Epithelial cell of prostate (primary cell): ENCODE results near the gene PITHD1.
"Not testable (repeated sequence)": the region's sequence is repeated elsewhere in the genome, so short reads cannot be mapped to it uniquely, and the experiment has no call there.

Experiments used
- DNase-seq: peaks from one replicate; pipeline ENCODE4 v3.0.0-alpha.2; 2011; ENCODE audit warnings: low read depth, low spot score
- H3K27ac ChIP-seq: fragments of 450-650 bp; 2 replicates; pipeline ENCODE4 v1.5.1; 2017; ENCODE audit warnings: mild to moderate bottlenecking

Gene PITHD1

GRCh38 chr1:23772049-23772853 is 6.0 kb upstream of the PITHD1 start:
- H3K27ac ChIP-seq, result no peak overlapping the region
- no peak for DNase-seq

GRCh38 chr1:23772854-23773242 is 5.4 kb upstream of the PITHD1 start:
- DNase-seq, result no peak
- no peak overlapping the region for H3K27ac ChIP-seq

GRCh38 chr1:23774174-23774880 is 3.9 kb upstream of the PITHD1 start:
- no peak for DNase-seq

GRCh38 chr1:23776217-23776616 is 2.0 kb upstream of the PITHD1 start:
- H3K27ac ChIP-seq, result no peak overlapping the region
- DNase-seq, result no peak

More at GRCh38 chr1:23774174-23774880, 3.9 kb upstream of the PITHD1 start:
- H3K27ac ChIP-seq, result no peak overlapping the region

- DNase-seq, result no peak
- peak overlapping the region; percentile 73 for H3K27ac ChIP-seq
Observed at GRCh38 chr1:23779826-23780371, 1.7 kb downstream of the PITHD1 start.

GRCh38 chr1:23783141-23783540 is 4.9 kb downstream of the PITHD1 start:
- not testable (repeated sequence) for DNase-seq, H3K27ac ChIP-seq

GRCh38 chr1:23784846-23785245 is 6.6 kb downstream of the PITHD1 start:
- no peak for DNase-seq
- no peak overlapping the region for H3K27ac ChIP-seq

GRCh38 chr1:23787701-23788100 is 9.5 kb downstream of the PITHD1 start:
- no peak overlapping the region for H3K27ac ChIP-seq
- DNase-seq, result no peak

GRCh38 chr1:23788695-23789094 is 10.5 kb downstream of the PITHD1 start:
- H3K27ac ChIP-seq, result peak overlapping the region; percentile 87
- DNase-seq, result no peak

GRCh38 chr1:23790696-23791515 is 12.7 kb downstream of the PITHD1 start, which contains the start of gene LYPLA2:
Gene LYPLA2 (plus strand): TSS chr1:23791145. CDS start chr1:23792683, 1,538 bp downstream.
- DNase-seq, result no peak

GRCh38 chr1:23791516-23792047 is 13.4 kb downstream of the PITHD1 start:
- H3K27ac ChIP-seq, result peak overlapping the region; percentile 87
- DNase-seq, result no peak

More at GRCh38 chr1:23790696-23791515, 12.7 kb downstream of the PITHD1 start, which contains the start of gene LYPLA2:
- H3K27ac ChIP-seq, result peak within 1 kb of the TSS; percentile 87

GRCh38 chr1:23792151-23792945 is 14.1 kb downstream of the PITHD1 start:
- DNase-seq, result no peak
- H3K27ac ChIP-seq, result peak overlapping the region; percentile 87

- DNase-seq, result no peak
Observed at GRCh38 chr1:23793018-23793781, 15.0 kb downstream of the PITHD1 start.

GRCh38 chr1:23793861-23794731 is 15.9 kb downstream of the PITHD1 start:
- DNase-seq, result no peak
- H3K27ac ChIP-seq, result no peak overlapping the region

More at GRCh38 chr1:23793018-23793781, 15.0 kb downstream of the PITHD1 start:
- no peak overlapping the region for H3K27ac ChIP-seq

- DNase-seq, result not testable (repeated sequence)
- peak overlapping the region; percentile 19 for H3K27ac ChIP-seq
Observed at GRCh38 chr1:23794732-23795182, 16.5 kb downstream of the PITHD1 start.

- H3K27ac ChIP-seq, result peak overlapping the region; percentile 19
- no peak for DNase-seq
Observed at GRCh38 chr1:23795676-23796465, 17.7 kb downstream of the PITHD1 start.
